ENCODE data around the gene RBM39.
A peak's percentile ranks its signal among the peaks of the same experiment; 100 is the strongest.

RBM39 gene

DNA sequence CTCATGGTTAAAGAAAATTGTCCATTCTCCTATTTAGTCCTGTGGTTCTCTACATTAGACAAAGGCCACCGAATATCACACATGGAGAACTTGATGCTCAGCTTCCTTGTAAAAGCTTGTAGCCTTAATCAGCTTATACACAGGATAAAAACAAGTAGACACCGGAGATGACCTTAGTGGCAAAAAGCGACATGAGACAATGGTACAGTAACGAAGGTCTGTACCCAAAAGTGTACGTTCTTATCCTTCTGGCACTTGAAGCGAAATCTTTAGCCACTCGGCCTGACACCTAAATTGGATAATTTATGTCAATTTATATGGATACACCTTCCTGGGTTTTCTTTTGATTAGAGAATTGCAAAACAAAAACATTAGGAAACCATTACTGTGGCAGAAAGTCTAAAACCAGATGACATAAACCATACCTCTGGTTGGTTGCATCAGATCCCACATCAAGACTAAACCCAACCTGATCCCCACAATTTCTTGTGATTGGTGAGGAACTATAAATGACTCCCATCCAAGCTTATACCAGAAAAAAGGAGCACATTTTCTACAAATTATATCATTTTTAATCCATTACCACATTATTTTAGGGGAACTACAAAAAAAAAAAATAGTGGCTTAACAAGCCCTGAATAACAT lies 6.1 kb downstream of the RBM39 start:
- Histone ChIP-seq H2BK5ac (ENCODE audit: low read depth, low read length, poor library complexity, severe bottlenecking) (no peak overlapping the region), H4K91ac (ENCODE audit: low read length) (no peak overlapping the region), H3K36me3 (ENCODE audit: control insufficient read depth in 1 of 2, insufficient read depth in 2 of 2, low read depth in 1 of 2, low read length in 2 of 2) (peaks cover 31 to 96% of the 10 kb centered on the region in 2 experiments), H3K4ac (ENCODE audit: low read depth in 1 of 2, low read length in 2 of 2) (no peak overlapping the region), H2AK5ac (ENCODE audit: low read length, severe bottlenecking) (no peak overlapping the region), H3K18ac (ENCODE audit: low read depth in 1 of 2, low read length in 2 of 2) (no peak overlapping the region), H2BK120ac (ENCODE audit: low read depth, low read length) (no peak overlapping the region), H3K9ac (ENCODE audit: low read length) (peak overlapping the region; percentile 70), H3K4me2 (ENCODE audit: low read length, poor library complexity, severe bottlenecking) (no peak overlapping the region), H3K4me1 (ENCODE audit: control insufficient read depth, insufficient read depth, low read depth, low read length) (peaks cover 9% of the 10 kb centered on the region), H4K8ac (ENCODE audit: low read length) (no peak overlapping the region), H3K23ac (ENCODE audit: low read length in 2 of 2) (no peak overlapping the region), H2AFZ (ENCODE audit: low read depth, low read length) (no peak overlapping the region), H3K79me1 (replicated peaks; ENCODE audit: low read length, poor library complexity, severe bottlenecking) (no peaks in the 10 kb centered on the region), H3K27me3 (ENCODE audit: control insufficient read depth in 1 of 2, insufficient read depth in 1 of 2, low read length in 2 of 2) (no peaks in the 10 kb centered on the region), H2BK15ac (ENCODE audit: low read depth, poor library complexity, severe bottlenecking) (no peak overlapping the region), H3K9me3 (ENCODE audit: control insufficient read depth, low read length) (no peaks in the 10 kb centered on the region), H3K4me3 (ENCODE audit: insufficient read depth in 1 of 2, low read depth in 1 of 2, low read length in 2 of 2) (peak overlapping the region in 1 of 2 experiments; percentile 42), H3K27ac (ENCODE audit: low read length, poor library complexity, severe bottlenecking) (no peak overlapping the region), H3K14ac (ENCODE audit: low read length in 2 of 2) (no peak overlapping the region), H2BK12ac (ENCODE audit: low read length in 2 of 2) (no peak overlapping the region)
- no peak for DNase-seq
- 97% methylated on average over 5 of the region's 7 CpGs for WGBS

DNA sequence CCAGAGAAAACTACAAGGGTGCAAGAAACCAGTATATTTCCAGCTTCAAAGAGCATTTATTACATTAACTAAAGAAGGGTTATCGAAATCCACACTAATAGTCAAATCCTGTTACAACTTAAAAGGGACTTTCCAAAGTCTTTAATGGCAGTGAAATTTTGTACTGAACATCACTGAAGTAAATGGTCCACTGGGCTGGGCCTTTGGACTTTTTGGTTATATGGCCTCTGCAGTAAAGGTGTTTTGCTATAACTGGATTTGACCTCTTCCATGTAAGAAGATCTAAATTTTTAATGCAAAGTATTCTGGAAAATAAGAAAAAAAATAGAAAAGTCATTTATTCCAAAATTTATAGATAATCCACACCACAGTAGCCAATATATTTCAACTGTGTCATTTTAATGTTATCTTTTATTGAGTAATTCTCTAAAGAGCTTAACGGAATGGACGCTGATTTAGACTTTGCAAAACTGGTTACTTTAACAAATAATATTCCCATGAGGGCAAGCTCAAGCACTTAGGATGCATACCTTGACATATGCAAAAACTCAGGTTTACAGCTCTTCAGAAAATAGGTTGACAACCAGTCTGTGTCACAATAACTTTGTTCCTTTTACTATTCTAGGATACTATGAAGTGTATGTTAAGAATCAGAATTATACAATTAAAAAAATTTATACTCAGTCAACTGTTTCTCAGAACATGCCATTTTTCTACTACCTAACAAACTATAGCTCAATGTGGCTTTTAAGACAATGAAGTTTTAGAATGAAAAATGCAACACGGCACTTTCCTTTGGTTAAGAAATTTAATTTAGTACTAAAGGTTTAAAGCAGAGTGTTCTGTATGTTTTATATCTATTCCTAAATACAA lies 7.0 kb downstream of the RBM39 start:
- H3K9me3 ChIP-seq (ENCODE audit: control insufficient read depth, low read length): no peaks in the 10 kb centered on the region
- no peak overlapping the region for H3K23ac ChIP-seq (ENCODE audit: low read length in 2 of 2)
- H3K27me3 ChIP-seq (ENCODE audit: control insufficient read depth in 1 of 2, insufficient read depth in 1 of 2, low read length in 2 of 2): no peaks in the 10 kb centered on the region
- H2BK15ac ChIP-seq (ENCODE audit: low read depth, poor library complexity, severe bottlenecking): no peak overlapping the region
- no peak overlapping the region for H3K18ac ChIP-seq (ENCODE audit: low read depth in 1 of 2, low read length in 2 of 2)
- H2BK5ac ChIP-seq (ENCODE audit: low read depth, low read length, poor library complexity, severe bottlenecking): no peak overlapping the region
- H4K91ac ChIP-seq (ENCODE audit: low read length): no peak overlapping the region
- H3K14ac ChIP-seq (ENCODE audit: low read length in 2 of 2): no peak overlapping the region
- peaks cover 31 to 97% of the 10 kb centered on the region in 2 experiments for H3K36me3 ChIP-seq (ENCODE audit: control insufficient read depth in 1 of 2, insufficient read depth in 2 of 2, low read depth in 1 of 2, low read length in 2 of 2)
- no peak overlapping the region for H3K4ac ChIP-seq (ENCODE audit: low read depth in 1 of 2, low read length in 2 of 2)
- no peak overlapping the region for H2BK120ac ChIP-seq (ENCODE audit: low read depth, low read length)
- H3K79me1 ChIP-seq (replicated peaks; ENCODE audit: low read length, poor library complexity, severe bottlenecking): no peaks in the 10 kb centered on the region
- no peak overlapping the region for H3K4me2 ChIP-seq (ENCODE audit: low read length, poor library complexity, severe bottlenecking)
- no peak overlapping the region for H2AK5ac ChIP-seq (ENCODE audit: low read length, severe bottlenecking)
- WGBS: 100% methylated on average over 2 of the region's 4 CpGs
- peak overlapping the region; percentile 70 for H3K9ac ChIP-seq (ENCODE audit: low read length)
- no peak overlapping the region for H3K27ac ChIP-seq (ENCODE audit: low read length, poor library complexity, severe bottlenecking)
- peaks cover 9% of the 10 kb centered on the region for H3K4me1 ChIP-seq (ENCODE audit: control insufficient read depth, insufficient read depth, low read depth, low read length)
- peak overlapping the region in 1 of 2 experiments; percentile 42 for H3K4me3 ChIP-seq (ENCODE audit: insufficient read depth in 1 of 2, low read depth in 1 of 2, low read length in 2 of 2)
- no peak overlapping the region for H4K8ac ChIP-seq (ENCODE audit: low read length)
- H2BK12ac ChIP-seq (ENCODE audit: low read length in 2 of 2): no peak overlapping the region
- no peak overlapping the region for H2AFZ ChIP-seq (ENCODE audit: low read depth, low read length)
- no peak for DNase-seq

DNA sequence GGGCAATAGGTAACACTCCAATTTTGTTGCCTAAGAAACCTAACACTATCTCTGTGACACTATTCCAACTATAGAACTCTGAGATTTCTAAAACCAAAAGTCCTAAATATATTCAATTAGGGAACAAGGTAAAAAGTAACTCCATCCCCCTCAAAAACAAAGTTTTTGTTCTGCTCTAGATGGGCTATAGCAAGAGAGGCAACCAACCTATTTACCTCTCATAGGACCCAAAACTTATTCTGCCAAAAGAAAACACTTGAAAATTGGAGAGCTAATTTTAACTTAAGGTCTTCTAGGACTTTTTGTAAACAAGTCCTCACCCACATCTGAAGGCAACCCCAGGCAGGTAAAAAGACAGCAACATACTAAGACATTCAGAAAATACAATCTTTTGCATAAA lies 7.7 kb downstream of the RBM39 start:
- DNase-seq: no peak
- H3K14ac ChIP-seq (ENCODE audit: low read length in 2 of 2): no peak overlapping the region
- H2AFZ ChIP-seq (ENCODE audit: low read depth, low read length): no peak overlapping the region
- H3K9ac ChIP-seq (ENCODE audit: low read length): peak overlapping the region; percentile 52
- H4K91ac ChIP-seq (ENCODE audit: low read length): no peak overlapping the region
- peaks cover 9% of the 10 kb centered on the region for H3K4me1 ChIP-seq (ENCODE audit: control insufficient read depth, insufficient read depth, low read depth, low read length)
- H2BK12ac ChIP-seq (ENCODE audit: low read length in 2 of 2): no peak overlapping the region
- H3K27me3 ChIP-seq (ENCODE audit: control insufficient read depth in 1 of 2, insufficient read depth in 1 of 2, low read length in 2 of 2): no peaks in the 10 kb centered on the region
- H3K36me3 ChIP-seq (ENCODE audit: control insufficient read depth in 1 of 2, insufficient read depth in 2 of 2, low read depth in 1 of 2, low read length in 2 of 2): peaks cover 30 to 97% of the 10 kb centered on the region in 2 experiments
- no peak overlapping the region for H3K4me2 ChIP-seq (ENCODE audit: low read length, poor library complexity, severe bottlenecking)
- H3K18ac ChIP-seq (ENCODE audit: low read depth in 1 of 2, low read length in 2 of 2): no peak overlapping the region
- H3K4ac ChIP-seq (ENCODE audit: low read depth in 1 of 2, low read length in 2 of 2): no peak overlapping the region
- H3K27ac ChIP-seq (ENCODE audit: low read length, poor library complexity, severe bottlenecking): no peak overlapping the region
- no peak overlapping the region for H2BK120ac ChIP-seq (ENCODE audit: low read depth, low read length)
- no peaks in the 10 kb centered on the region for H3K9me3 ChIP-seq (ENCODE audit: control insufficient read depth, low read length)
- H2BK15ac ChIP-seq (ENCODE audit: low read depth, poor library complexity, severe bottlenecking): no peak overlapping the region
- peak overlapping the region in 1 of 2 experiments; percentile 4 for H3K4me3 ChIP-seq (ENCODE audit: insufficient read depth in 1 of 2, low read depth in 1 of 2, low read length in 2 of 2)
- no peak overlapping the region for H2BK5ac ChIP-seq (ENCODE audit: low read depth, low read length, poor library complexity, severe bottlenecking)
- H3K23ac ChIP-seq (ENCODE audit: low read length in 2 of 2): no peak overlapping the region
- no peak overlapping the region for H2AK5ac ChIP-seq (ENCODE audit: low read length, severe bottlenecking)
- H4K8ac ChIP-seq (ENCODE audit: low read length): no peak overlapping the region
- no peaks in the 10 kb centered on the region for H3K79me1 ChIP-seq (replicated peaks; ENCODE audit: low read length, poor library complexity, severe bottlenecking)

DNA sequence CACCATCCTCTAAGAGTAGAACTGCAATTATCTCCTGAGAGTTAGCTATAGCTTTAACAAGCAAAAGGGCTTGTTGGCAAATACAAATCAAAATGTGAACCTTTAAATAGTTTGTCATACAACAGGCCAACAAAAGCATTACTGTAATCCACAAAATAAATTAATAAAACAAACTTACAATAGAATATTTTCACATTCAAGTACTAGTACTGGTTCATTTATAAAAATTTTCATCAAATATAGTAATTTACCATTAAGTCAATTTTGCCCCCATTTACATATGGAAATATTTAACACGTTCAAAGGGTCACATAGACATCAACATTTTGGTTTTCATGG lies 9.4 kb downstream of the RBM39 start:
- no peaks in the 10 kb centered on the region for H3K9me3 ChIP-seq (ENCODE audit: control insufficient read depth, low read length)
- 94% methylated on average over 1 of the region's 1 CpG for WGBS
- no peak overlapping the region for H3K4me3 ChIP-seq (ENCODE audit: insufficient read depth in 1 of 2, low read depth in 1 of 2, low read length in 2 of 2)
- H3K36me3 ChIP-seq (ENCODE audit: control insufficient read depth in 1 of 2, insufficient read depth in 2 of 2, low read depth in 1 of 2, low read length in 2 of 2): peaks cover 30 to 97% of the 10 kb centered on the region in 2 experiments
- H3K23ac ChIP-seq (ENCODE audit: low read length in 2 of 2): no peak overlapping the region
- no peak overlapping the region for H4K8ac ChIP-seq (ENCODE audit: low read length)
- peaks cover 7% of the 10 kb centered on the region for H3K4me1 ChIP-seq (ENCODE audit: control insufficient read depth, insufficient read depth, low read depth, low read length)
- H2BK12ac ChIP-seq (ENCODE audit: low read length in 2 of 2): no peak overlapping the region
- no peak overlapping the region for H4K91ac ChIP-seq (ENCODE audit: low read length)
- no peak overlapping the region for H3K27ac ChIP-seq (ENCODE audit: low read length, poor library complexity, severe bottlenecking)
- peak overlapping the region; percentile 65 for H3K9ac ChIP-seq (ENCODE audit: low read length)
- no peaks in the 10 kb centered on the region for H3K79me1 ChIP-seq (replicated peaks; ENCODE audit: low read length, poor library complexity, severe bottlenecking)
- H2BK5ac ChIP-seq (ENCODE audit: low read depth, low read length, poor library complexity, severe bottlenecking): no peak overlapping the region
- H3K18ac ChIP-seq (ENCODE audit: low read depth in 1 of 2, low read length in 2 of 2): no peak overlapping the region
- no peak overlapping the region for H2BK15ac ChIP-seq (ENCODE audit: low read depth, poor library complexity, severe bottlenecking)
- no peak overlapping the region for H3K4ac ChIP-seq (ENCODE audit: low read depth in 1 of 2, low read length in 2 of 2)
- no peak overlapping the region for H2BK120ac ChIP-seq (ENCODE audit: low read depth, low read length)
- no peak overlapping the region for H2AK5ac ChIP-seq (ENCODE audit: low read length, severe bottlenecking)
- DNase-seq: no peak
- no peak overlapping the region for H2AFZ ChIP-seq (ENCODE audit: low read depth, low read length)
- H3K27me3 ChIP-seq (ENCODE audit: control insufficient read depth in 1 of 2, insufficient read depth in 1 of 2, low read length in 2 of 2): no peaks in the 10 kb centered on the region
- H3K14ac ChIP-seq (ENCODE audit: low read length in 2 of 2): no peak overlapping the region
- H3K4me2 ChIP-seq (ENCODE audit: low read length, poor library complexity, severe bottlenecking): no peak overlapping the region

All from mesenchymal stem cell (in vitro differentiated cells and primary cell).